Embryonic facial prominence (tissue), 1 donor: Measurements from ENCODE around the gene MYO9B.
"Not testable (repeated sequence)": the region's sequence is repeated elsewhere in the genome, so short reads cannot be mapped to it uniquely, and the experiment has no call there.

Experiments
- DNase-seq: peaks from one replicate; pipeline ENCODE4 v3.0.0-alpha.2; 2016; ENCODE audit errors: extremely low spot score

Gene MYO9B

DNA sequence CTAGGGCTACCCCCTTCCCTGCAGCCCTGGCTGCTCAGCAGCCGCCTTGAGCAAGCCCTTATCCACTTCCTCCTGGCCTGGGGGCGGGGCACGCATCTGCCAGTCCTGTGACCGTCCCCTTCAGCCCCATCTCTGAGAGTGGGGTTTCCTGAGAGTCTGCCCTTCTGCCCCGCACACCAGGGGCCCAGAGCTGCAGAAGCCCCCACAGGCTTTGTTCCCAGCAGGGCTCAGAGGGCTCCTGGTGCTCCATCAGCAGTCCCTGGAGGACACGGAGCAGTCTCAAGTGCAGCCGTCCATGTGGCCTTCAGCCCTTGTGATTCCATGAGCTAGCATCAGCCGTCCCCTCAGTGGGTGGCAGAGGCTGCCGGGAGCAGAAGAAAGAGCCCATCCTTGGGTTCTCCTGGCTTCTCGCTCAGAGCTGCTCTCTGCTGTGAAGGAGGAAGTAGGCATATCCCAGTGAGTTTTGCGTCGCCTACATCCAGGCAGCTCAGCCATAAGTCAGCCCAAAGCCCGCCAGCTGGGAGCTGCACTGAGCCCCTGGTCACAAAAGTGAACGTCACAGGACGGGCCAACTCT lies 16.3 kb downstream of the MYO9B start:
- no peak for DNase-seq

DNA sequence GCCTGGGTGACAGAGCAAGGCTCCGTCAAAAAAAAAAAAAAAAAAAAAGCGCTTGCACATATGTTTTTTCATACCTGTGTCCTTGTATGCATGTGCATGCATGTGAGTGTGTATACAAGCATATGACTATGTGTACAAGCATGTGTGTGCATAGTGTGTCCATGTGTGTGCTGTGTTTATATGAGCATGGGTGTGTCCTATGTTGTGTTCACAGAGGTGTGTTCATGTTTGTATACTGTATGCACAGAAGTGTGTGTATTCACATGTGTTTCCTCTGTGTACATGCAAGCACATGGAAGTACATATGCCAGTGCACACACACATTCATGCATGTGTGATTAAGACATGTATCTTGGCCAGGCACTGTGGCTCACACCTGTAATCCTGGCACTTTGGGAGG lies 17.1 kb downstream of the MYO9B start:
- DNase-seq: no peak

DNA sequence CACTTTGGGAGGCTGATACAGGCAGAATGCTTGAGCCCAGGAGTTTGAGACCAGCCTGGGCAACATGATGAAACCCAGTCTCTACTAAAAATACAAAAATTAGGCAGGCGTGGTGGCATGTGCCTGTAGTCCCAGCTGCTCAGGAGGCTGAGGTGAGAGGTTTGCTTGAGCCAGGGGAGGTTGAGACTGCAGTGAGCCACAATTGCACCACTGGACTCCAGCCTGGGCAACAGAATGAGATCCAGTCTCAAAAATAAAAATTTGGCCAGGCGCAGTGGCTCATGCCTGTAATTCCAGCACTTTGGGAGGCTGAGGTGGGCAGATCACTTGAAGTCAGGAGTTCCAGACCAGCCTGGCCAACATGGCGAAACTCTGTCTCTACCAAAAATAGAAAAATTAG lies 19.1 kb downstream of the MYO9B start:
- DNase-seq: not testable (repeated sequence)

DNA sequence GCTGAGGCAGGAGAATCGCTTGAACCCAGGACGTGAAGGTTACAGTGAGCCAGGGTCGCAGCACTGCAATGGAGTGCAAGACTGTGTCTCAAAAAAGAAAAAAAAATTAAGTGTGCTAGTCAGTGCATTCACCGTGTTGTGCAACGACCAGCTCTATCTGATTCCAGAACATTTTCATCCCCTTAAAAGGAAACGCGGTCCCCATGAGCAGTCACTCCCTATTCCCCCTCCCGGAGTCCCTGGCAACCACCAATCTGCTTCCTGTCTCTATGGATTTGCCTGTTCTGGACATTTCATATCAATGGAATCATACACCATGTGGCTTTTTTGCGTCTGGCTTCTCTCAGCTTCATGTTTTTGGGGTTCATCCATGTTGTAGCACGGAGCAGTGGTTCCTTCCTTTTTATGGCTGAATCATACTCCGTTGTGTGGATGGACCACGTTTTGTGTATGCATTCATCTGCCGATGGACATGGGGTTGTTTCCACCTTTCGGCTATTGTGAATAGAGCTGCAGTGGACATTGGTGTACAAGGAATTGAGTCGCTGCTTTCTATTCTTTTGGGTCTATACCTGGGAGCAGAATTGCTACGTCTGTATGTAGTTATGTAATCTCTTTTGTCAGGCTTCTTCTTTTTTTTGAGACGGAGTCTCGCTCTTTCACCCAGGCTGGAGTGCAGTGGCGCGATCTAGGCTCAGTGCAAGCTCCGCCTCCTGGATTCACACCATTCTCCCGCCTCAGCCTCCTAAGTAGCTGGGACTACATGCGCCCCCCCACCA lies 19.8 kb downstream of the MYO9B start:
- DNase-seq: no peak

DNA sequence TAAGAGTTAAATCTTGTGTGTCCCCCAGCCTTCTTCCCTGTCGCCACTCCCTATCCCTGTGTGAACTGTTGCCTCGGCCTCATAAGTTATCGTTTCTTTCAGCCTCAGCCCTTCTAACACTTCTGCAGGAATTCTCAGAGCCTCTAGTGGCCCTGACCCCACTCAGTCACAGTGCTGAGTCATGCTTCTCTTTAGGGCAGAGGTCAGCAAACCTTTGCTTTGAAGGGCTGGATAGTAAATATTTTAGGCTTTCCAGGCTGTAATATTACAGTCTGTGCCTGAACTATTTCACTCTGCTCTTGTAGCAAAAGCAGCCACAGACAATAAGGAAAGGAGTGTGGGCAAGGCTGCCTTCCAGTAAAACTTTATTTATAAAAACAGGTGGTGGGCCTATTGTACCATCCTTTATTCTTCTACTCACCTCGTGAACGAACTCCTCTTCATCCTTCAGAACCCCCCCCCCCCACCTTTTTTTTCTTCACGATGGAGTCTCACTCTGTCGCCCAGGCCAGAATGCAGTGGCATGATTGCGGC lies 22.1 kb downstream of the MYO9B start:
- DNase-seq: no peak

DNA sequence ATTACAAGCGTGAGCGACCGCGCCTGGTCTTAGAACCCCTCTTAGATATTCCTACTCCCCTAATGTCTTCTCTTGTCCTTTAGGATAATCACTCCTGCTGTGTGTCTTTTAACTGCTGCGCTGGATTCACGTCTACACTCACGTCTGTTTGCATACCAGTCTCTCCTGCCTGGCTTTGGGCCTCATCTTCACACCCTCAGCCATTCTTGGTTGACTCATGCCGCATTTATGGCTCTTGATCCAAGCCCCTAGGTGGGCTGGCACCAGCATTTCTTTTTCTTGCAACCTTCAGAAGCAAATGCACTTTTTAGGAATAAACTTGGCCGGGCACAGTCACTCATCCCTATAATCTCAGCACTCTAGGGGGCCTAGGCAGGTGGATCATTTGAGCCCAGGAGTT lies 22.7 kb downstream of the MYO9B start:
- no peak for DNase-seq

DNA sequence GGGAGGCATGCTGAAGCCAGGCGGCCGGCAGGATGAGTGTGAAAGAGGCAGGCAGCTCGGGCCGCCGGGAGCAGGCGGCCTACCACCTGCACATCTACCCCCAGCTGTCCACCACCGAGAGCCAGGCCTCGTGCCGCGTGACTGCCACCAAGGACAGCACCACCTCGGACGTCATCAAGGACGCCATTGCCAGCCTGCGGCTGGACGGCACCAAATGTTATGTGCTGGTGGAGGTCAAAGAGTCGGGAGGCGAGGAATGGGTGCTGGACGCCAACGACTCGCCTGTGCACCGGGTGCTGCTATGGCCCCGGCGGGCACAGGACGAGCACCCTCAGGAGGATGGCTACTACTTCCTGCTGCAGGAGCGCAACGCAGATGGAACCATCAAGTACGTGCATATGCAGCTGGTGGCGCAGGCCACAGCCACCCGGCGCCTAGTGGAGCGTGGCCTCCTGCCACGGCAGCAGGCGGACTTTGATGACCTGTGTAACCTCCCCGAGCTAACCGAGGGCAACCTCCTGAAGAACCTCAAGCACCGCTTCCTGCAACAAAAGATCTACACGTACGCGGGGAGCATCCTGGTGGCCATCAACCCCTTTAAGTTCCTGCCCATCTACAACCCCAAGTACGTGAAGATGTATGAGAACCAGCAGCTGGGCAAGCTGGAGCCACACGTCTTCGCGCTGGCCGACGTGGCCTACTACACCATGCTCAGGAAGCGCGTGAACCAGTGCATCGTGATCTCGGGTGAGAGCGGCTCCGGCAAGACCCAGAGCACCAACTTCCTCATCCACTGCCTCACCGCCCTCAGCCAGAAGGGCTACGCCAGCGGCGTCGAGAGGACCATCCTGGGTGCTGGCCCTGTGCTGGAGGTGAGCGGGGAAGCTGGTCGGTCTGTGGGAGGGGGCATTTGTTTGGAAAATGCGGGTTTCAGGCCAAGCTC lies 26.4 kb downstream of the MYO9B start:
- DNase-seq: no peak

DNA sequence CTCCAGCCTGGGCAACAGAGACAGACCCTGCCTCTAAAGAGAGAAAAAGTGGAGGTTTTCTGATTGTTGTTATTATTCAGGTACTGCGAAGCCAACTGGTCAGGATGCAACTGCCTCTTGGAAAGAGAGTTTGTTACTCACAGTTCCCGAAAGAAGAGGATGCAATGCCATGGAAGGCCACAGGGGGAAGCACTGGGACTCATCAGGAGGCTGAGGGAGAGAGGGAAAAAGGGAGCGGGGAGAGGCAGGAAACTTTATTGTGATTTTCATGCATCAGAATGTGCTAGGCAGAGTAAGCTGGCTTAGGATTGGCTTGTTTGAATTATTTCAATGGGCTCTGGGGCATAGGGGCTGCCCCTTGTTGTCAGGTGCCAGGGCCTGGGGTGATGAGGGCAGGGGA lies 27.6 kb downstream of the MYO9B start:
- no peak for DNase-seq

DNA sequence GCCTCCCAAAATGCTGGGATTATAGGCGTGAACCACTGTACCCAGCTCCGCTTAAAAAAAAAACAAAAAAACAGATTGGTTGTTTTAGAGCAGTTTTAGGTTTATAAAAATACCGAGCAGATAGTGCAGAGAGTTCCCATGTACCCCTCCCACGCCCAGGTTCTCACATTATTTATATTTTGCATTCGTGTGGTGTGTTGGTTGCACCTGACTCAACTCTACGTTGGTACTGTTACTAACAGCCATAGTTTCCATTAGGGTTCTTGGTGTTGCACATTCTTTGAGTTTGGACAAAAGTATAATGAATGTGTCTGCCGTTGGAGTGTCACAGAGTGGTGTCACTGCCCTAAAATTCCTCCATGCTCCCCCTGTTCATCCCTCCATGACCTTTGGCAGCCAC lies 29.1 kb downstream of the MYO9B start:
- no peak for DNase-seq

DNA sequence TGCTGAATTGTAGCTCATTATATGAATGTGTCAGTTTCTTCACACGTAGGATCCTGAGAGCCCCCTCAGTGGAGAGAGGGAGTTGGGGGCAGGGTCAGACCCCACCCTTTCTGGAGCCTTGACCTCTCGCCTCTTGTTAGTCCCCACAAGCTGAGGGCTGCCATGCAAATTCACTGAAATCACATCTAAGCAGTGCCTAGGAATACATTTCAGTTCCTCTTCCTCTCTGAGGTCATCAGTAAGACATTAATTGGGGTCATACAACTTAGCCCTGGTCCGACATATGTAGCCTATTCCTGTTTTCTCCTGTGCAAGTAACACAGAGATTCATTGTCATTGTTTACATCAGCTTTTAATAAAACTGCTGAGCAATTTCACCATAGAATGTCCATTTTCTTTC lies 30.0 kb downstream of the MYO9B start:
- no peak for DNase-seq

DNA sequence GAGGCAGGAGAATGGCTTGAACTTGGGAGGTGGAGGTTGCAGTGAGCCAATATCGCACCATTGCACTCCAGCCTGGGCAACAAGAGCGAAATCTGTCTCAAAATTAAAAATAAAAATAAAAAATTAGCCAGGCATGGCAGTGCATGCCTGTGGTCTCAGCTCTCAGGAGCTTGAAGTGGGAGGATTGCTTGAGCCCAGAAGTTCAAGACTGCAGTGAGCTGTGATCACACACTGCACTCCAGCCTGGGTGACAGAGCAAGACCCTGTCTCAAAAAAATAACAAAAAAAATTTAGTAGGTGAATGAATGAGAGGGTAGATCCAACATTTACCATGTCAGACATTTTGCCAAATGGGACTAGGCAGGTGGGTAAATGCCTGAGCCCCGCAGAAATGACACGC lies 31.4 kb downstream of the MYO9B start:
- not testable (repeated sequence) for DNase-seq

DNA sequence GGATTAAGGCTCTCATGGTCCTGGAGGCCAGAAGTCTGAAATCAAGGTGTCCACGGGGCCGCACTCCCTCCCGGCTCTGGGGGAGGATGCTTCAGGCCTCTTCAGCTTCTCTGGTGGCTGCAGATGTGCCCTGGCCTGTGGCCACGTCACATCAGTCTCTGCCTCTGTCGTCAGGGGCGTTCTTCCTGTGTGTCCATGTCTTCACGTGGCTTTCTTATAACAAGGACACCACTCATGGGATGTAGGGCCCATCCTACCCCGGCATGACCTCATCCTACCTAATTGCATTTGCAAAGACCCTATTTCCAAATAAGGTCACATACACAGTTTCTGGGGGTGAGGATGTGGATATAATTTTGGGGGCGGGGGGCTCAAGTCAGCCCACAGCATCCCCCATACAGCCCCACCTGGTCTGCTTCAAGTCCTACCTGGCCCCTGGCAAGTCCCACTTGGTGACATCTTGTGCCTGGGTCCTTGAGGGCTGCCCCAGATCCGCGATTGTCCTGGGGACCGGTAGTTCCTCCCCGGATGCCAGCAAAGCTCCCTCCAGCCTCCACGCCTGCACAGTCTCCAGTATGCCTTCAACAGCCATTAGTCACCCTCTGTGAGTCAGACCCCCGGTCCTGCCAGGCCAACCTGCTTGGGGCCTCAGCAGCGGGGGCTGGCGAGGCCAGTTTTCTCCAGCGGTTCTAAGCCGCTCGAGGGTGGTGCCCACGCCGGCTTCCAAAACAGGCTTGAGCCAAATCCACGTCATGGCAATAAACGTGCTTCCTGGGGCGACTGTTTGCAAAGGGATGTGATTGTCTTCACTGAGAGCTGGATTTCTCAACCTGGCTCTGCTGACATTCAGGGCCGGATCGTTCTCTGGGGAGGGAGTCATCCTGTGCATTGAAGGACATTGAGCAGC lies 32.2 kb downstream of the MYO9B start:
- DNase-seq: no peak

DNA sequence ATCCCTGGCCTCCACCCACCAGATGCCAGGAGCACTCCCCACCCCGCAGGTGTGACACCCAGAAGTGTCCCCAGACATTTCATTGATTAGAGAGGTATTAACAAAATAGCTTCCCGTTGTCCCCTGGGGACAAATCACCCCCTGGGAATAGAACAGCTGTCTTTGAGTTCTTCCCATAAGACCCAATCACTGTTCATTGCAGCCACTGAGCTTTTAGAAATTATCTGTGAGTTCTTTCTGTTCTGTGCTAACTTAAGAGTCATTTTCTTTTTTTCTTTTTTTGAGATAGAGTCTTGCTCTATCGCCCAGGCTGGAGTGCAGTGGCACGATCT lies 32.8 kb downstream of the MYO9B start:
- DNase-seq: no peak

DNA sequence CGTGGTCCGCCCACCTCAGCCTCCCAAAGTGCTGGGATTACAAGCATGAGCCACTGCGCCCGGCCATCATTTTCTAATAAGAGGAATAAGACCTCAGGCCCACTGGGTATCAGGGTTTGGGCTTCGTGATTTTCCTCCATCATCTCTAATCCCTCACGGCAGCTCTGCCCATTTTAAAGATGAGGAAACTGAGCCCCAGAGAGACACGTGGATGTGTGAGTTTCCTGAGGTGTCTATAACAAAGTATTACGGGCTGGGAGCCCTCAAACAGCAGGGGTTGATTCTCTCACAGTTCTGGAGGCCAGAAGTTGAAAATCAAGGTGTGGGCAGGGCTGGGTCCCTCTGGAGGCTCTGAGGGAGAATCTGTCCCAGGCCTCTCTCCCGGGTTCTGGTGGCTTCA lies 33.7 kb downstream of the MYO9B start:
- no peak for DNase-seq

DNA sequence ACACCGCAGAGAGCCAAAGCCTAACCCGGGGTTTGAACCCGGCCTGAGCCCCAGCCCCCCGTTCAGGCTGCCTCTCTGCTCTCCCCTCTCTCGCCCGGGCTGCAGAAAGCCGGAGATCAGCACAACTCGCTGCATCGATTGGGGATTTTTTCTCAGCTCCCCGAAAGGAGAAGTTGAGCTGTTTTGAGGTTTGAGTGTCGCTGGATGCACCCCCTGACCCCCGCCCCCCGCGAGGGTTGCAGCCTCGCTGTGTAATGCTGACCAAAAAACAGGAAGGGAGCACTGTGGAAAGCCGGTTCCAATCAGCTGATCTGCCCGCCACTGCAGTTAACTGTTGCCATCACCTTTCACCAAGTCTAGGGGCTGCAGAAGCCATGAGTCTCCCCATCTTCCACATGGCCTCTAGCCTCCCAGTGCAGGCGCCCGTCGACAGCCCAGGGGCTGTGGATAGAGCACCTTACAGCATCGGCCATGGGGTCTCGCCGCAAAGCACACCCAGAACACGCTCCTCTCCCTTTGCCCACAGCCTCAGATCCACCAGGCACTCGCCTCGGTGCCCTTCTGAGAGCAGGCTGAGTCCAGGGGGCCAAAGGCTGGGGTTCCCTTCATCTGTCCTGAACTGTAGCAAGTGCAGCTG lies 34.5 kb downstream of the MYO9B start:
- DNase-seq: no peak

DNA sequence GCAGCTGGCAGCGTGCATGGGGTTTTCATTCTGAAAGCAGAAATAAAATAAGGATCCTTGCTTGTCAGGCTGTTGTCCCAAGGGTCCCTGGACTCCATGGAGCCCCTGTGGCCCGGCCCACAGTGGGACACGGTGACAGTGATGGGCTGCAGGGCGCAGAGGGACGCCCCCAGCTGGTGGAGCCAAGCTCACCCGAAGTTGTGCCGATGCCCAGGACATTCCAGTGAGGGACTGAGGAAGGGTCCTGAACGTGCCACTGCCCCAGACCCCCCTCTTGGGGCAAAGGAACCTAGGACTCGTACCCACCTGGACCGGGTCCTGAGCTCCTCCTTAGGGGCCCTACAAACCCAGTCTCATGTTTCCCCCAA lies 35.0 kb downstream of the MYO9B start:
- DNase-seq: no peak

DNA sequence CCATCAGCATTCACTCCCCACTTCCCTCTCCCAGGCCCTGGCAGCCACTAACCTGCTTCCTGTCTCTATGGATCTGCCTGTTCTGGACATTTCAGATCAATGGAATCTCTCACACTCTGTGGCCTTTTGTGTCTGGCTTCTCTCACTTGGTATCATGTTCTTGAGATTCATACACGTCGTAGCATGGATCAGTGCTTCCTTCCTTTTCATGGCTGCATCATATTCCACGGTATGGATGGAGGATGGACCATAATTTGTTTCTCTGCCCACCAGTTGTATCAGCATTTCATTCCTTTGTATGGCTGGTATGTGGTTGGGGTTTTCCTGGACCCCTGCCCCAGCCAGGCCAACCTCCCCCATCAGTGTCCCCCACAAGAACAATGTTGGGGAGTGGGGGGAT lies 36.2 kb downstream of the MYO9B start:
- DNase-seq: no peak

DNA sequence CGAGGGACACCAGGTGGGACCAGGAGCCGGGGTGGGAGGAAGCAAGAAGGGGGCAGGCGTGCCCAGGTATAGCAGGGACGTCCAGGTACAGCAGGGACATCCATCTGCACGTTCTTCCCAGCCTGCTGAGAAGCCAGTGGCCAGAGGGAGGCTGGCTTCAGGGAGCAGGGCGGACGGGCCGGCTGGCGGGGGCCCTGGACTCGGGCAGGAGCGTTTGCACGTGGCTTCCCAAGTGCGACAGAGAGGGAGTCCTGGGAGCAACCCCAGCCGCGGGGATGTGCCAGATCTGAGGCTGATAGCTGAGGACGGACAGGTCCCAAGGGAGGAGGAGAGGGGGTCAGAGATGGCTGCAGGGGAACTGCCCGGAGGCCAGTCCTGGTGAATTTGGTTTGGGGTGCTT lies 36.7 kb downstream of the MYO9B start:
- DNase-seq: no peak

DNA sequence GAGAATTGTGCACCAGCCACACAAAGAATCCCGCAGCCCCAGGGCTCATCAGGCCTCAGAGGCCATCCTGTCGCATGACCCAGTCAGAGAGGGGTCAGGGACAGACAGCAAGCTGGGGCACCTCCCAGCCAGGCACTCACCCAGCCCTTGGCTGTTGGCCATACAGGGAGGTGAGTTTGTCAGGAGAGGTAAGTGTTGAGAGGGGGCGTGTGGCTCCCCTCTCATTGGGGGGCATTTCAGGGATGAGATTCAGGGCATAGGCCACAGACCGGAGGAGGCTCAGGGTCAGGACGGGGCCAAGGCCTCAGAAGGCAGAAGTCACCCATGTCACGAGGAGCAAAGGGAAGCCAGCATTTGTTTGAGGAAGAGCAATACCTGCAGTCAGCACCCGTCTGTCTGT lies 37.1 kb downstream of the MYO9B start:
- DNase-seq: no peak

DNA sequence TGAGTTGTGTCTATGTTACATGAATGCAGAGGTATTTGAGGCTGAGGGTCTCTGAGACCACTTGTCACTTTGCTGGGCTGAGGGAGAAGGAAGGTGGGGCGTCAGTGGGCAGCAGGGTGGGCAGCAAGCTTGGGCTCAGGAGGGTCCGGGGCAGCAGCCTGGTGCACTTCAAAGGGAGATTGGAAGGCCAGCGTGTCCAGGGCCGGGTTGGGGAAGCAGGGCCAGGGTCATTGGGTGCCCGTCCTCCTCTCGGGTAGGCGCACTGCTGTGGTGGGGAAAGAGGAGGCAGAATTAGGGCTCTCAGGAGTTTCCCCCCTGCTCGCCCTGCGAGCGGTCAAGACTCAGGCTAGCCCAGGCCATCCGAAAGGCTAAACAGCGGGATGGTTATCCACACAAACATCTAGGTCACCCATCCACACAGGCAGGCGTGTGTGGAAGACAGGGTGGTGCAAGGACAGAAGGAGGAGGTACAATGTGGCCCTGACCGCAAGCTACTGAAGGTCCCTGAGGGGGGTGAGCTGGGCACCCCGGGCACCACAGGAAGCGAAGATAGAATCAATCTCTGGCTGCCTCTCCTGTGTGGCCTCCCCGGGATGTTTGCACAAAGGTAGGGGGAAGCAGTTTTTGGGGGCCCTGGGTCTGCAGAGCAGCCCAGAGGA lies 37.7 kb downstream of the MYO9B start:
- DNase-seq: no peak

DNA sequence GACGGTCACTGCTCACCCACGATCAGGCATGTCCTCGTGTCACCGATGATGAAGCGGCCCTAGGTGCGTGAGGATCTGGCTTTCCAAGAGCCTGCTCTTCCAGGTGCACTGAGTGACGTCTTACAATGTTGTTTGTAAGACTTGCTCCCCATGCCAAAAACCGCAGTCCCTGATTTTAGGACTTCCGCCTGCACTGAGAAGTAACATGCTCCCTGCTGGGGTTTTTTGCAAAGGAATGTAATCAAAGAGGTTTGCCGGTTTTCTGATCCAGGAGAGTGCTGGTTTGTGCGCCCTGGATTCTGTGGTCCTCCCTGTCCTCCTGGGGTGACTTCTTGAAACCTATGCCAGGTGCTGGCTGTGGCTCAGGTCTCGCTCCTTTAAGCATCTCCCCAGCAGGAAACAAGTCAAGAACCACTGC lies 38.8 kb downstream of the MYO9B start:
- no peak for DNase-seq
